Measurements from ENCODE around the gene AGTRAP.

GRCh38 chr1:11777658-11778322, 41.9 kb downstream of the AGTRAP start:
- no peak for TF ChIP-seq YY1 (IDR thresholded peaks at IDR 0.05; ENCODE audit: insufficient read depth, insufficient read length)
- TF ChIP-seq ZNF274 (IDR thresholded peaks at IDR 0.05; ENCODE audit: low read depth, low read length) = no peak
